GM21515 (cell line): ENCODE data around the gene VWA5B1.

Experiments used
- ATAC-seq: cut with Tn5 transposase; IDR thresholded peaks from one replicate; pipeline ENCODE4 v1.9.1; 2021; ENCODE audit not compliant: unreplicated experiment

Gene VWA5B1

DNA sequence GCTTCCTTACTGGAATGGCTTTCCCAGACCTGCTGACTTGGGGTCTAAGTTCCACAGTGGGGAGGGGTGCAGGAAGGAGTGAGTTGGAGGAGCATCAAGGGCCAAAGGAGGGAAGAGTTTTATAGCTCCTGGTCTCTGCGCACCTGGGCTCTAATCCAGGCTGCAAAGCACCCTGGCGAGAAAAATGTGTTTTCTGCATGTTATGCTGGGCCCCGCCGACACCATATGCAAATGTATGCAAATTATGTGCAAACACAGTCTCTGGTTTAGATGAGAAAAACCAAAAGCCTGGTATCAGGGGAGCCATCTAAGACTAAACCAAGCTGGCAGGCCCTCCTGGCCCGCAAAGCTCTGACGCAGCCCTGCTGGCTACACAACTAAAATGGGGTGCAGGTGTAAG, 95.0 kb downstream of the VWA5B1 start:
- no peak for ATAC-seq

GRCh38 chr1:20386323-20387081, 95.8 kb downstream of the VWA5B1 start:
- ATAC-seq: no peak

GRCh38 chr1:20389571-20389970, 98.9 kb downstream of the VWA5B1 start:
- ATAC-seq: no peak

GRCh38 chr1:20390589-20391331, 100.1 kb downstream of the VWA5B1 start:
- no peak for ATAC-seq

DNA sequence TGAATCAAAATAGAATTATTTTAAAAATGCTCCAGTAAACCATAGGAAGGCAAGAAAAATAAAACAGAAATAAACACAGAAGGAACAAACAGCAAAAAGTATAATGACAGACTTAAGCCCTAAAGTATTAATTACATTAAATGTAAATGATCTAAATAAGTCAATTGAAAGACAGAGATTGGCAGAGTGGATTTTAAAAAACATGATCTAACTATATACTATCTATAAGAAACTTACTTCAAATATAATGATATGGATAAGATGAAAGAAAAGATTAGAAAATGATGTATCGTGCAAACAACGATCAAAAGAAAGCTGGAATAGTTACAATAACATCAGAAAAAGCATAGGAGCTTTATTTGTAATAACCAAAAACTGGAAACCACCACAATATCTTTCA, 104.6 kb downstream of the VWA5B1 start:
- no peak for ATAC-seq

DNA sequence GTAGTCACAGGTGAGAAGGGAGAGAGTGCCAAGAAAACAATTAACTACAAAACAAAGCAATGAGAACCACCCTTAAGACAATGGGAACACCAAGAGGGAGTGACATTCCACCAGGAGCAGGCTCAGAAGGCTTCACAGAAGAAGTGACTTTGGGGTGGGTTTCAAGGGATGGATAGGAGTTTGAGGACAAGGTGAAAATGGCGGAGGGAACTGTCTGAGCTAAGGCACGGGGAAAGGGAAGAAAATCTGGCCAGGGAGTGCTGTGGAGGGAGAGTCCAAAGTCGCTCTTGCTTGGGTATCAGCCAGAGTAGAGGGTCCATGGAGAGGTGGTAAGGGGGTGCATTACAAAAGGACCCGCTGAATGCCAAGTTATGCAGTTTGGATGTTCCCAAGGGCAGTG, 108.1 kb downstream of the VWA5B1 start:
- no peak for ATAC-seq

- ATAC-seq: no peak
Observed at GRCh38 chr1:20399196-20399595, 108.5 kb downstream of the VWA5B1 start.

GRCh38 chr1:20399606-20400180, 109.0 kb downstream of the VWA5B1 start:
- no peak for ATAC-seq

- ATAC-seq: no peak
Observed at GRCh38 chr1:20400341-20401177, 109.9 kb downstream of the VWA5B1 start.

- ATAC-seq: no peak
Observed at GRCh38 chr1:20401405-20402010, 110.8 kb downstream of the VWA5B1 start.

DNA sequence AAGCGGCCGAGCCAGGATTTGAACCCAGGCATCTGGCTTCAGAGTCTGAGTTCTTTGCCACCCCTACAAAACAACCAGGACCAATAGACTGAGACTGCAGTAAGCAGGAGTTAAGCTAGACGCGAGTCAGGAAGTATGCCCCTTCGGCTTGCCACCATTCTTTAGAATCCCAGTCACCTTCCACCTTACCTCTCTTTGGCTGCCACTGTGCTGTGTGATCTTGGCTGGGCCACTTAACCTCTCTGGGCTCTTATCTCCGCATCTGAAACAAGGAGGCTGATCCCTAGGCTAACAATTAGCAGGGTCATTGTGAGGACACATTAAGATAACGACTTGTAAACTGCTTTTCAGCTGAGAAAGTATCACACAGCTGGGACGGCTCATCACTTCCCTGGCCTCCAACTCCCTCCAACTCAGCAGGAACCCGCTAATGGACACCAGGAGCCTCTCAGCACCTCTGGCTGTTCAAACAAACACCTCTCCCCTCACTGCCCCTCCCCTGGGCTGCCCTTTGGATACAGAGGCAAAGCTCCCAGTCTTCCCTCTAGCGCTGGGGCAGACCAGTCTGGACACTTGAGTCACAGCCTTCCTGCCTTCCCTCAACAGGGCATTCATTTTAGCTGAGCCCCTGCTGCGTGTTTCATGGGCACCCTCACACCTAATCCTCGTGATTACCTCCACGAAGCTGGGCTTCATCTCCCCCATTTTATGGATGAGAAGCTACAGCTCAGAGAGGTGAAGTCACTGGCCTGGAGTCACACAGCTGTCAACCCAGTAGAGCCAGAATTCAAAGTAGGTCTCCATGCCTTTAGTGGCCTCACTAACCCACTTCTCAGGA, 112.1 kb downstream of the VWA5B1 start:
- no peak for ATAC-seq

- ATAC-seq: no peak
Observed at GRCh38 chr1:20403423-20404145, 112.9 kb downstream of the VWA5B1 start.

GRCh38 chr1:20404466-20404865, 113.8 kb downstream of the VWA5B1 start:
- no peak for ATAC-seq
